ENCODE data around the gene PAK1.
"Not testable (repeated sequence)": the region's sequence is repeated elsewhere in the genome, so short reads cannot be mapped to it uniquely, and the experiment has no call there.

PAK1 gene

GRCh38 chr11:77302752-77303151 is 171.1 kb downstream of the PAK1 start:
- H3K9me3 ChIP-seq, result no peaks in the 10 kb centered on the region
- no peaks in the 10 kb centered on the region for H3K27me3 ChIP-seq
- no peak overlapping the region for H3K27ac ChIP-seq
- DNase-seq, result no peak
- H3K4me3 ChIP-seq, result no peak overlapping the region
- H3K4me1 ChIP-seq, result no peaks in the 10 kb centered on the region
- intact Hi-C loops (cut with DNase I; ENCODE audit: low total_unique reads), result no loop called here
- no peak for TF ChIP-seq CTCF (IDR thresholded peaks at IDR 0.05)
- no peaks in the 10 kb centered on the region for H3K36me3 ChIP-seq

- DNase-seq, result no peak
- TF ChIP-seq CTCF (IDR thresholded peaks at IDR 0.05), result no peak
- intact Hi-C loops (cut with DNase I; ENCODE audit: low total_unique reads), result no loop called here
- Histone ChIP-seq H3K4me3 (no peak within 1 kb of the TSS), H3K4me1 (no peaks in the 10 kb centered on the region), H3K9me3 (no peaks in the 10 kb centered on the region), H3K27me3 (no peaks in the 10 kb centered on the region), H3K36me3 (no peaks in the 10 kb centered on the region), H3K27ac (no peak within 1 kb of the TSS)
Measured at GRCh38 chr11:77301510-77301909, 172.4 kb downstream of the PAK1 start, which contains the start of gene GDPD4. Gene GDPD4, minus strand, starts transcription at chr11:77301686. Its CDS starts 16,549 bp downstream, at chr11:77285137.

- intact Hi-C loops (cut with DNase I; ENCODE audit: low total_unique reads), result no loop called here
- Histone ChIP-seq H3K9me3 (no peaks in the 10 kb centered on the region), H3K36me3 (no peaks in the 10 kb centered on the region), H3K27me3 (no peaks in the 10 kb centered on the region), H3K4me3 (no peak overlapping the region), H3K4me1 (no peaks in the 10 kb centered on the region), H3K27ac (no peak overlapping the region)
- no peak for TF ChIP-seq CTCF (IDR thresholded peaks at IDR 0.05)
- DNase-seq, result no peak
Measured at GRCh38 chr11:77300695-77301094, 173.2 kb downstream of the PAK1 start.

- H3K27ac ChIP-seq; intact Hi-C loops (cut with DNase I; ENCODE audit: low total_unique reads); H3K4me3 ChIP-seq; H3K36me3 ChIP-seq; H3K4me1 ChIP-seq; DNase-seq; H3K9me3 ChIP-seq; H3K27me3 ChIP-seq: not testable (repeated sequence)
Measured at GRCh38 chr11:77300028-77300427, 173.9 kb downstream of the PAK1 start.

GRCh38 chr11:77299528-77299993 is 174.3 kb downstream of the PAK1 start:
- Histone ChIP-seq H3K36me3 (no peaks in the 10 kb centered on the region), H3K27me3 (no peaks in the 10 kb centered on the region), H3K27ac (no peak overlapping the region), H3K9me3 (no peaks in the 10 kb centered on the region), H3K4me3 (no peak overlapping the region), H3K4me1 (no peaks in the 10 kb centered on the region)
- intact Hi-C loops (cut with DNase I; ENCODE audit: low total_unique reads), result no loop called here
- TF ChIP-seq CTCF (IDR thresholded peaks at IDR 0.05), result no peak
- no peak for DNase-seq

GRCh38 chr11:77294040-77294439 is 179.9 kb downstream of the PAK1 start:
- Histone ChIP-seq H3K36me3 (no peaks in the 10 kb centered on the region), H3K9me3 (peaks cover 0 to 3% (median 0%) of the 10 kb centered on the region in 3 donors)
- TF ChIP-seq CTCF (IDR thresholded peaks at IDR 0.05), result no peak

More at GRCh38 chr11:77294040-77294439, 179.9 kb downstream of the PAK1 start:
- Histone ChIP-seq H3K27ac (no peak overlapping the region), H3K27me3 (no peaks in the 10 kb centered on the region), H3K4me3 (no peak overlapping the region), H3K4me1 (no peaks in the 10 kb centered on the region)
- DNase-seq, result no peak
- intact Hi-C loops (cut with DNase I; ENCODE audit: low total_unique reads), result no loop called here
